ENCODE results near the gene RGPD4. TPM values are rescaled to one million over a fixed set of nuclear protein-coding genes. Genes with fewer than 3 reads are reported as not detected.

The RGPD4 gene
- total RNA-seq, 1 donor from 2014 or later: not detected

GRCh38 chr2:107806901-107807300 is 19.8 kb upstream of the RGPD4 start:
- Histone ChIP-seq H3K27ac (replicated peaks) (no peak overlapping the region), H3K36me3 (no peaks in the 10 kb centered on the region), H3K4me3 (no peak overlapping the region), H3K9me3 (replicated peaks) (no peaks in the 10 kb centered on the region), H3K27me3 (ENCODE audit: low read depth) (no peaks in the 10 kb centered on the region), H3K4me1 (peaks cover 21% of the 10 kb centered on the region)
- DNase-seq: no peak
- TF ChIP-seq, protein P1, sequence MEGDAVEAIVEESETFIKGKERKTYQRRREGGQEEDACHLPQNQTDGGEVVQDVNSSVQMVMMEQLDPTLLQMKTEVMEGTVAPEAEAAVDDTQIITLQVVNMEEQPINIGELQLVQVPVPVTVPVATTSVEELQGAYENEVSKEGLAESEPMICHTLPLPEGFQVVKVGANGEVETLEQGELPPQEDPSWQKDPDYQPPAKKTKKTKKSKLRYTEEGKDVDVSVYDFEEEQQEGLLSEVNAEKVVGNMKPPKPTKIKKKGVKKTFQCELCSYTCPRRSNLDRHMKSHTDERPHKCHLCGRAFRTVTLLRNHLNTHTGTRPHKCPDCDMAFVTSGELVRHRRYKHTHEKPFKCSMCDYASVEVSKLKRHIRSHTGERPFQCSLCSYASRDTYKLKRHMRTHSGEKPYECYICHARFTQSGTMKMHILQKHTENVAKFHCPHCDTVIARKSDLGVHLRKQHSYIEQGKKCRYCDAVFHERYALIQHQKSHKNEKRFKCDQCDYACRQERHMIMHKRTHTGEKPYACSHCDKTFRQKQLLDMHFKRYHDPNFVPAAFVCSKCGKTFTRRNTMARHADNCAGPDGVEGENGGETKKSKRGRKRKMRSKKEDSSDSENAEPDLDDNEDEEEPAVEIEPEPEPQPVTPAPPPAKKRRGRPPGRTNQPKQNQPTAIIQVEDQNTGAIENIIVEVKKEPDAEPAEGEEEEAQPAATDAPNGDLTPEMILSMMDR (IDR thresholded peaks at IDR 0.05; ENCODE audit: borderline replicate concordance): no peak
- intact Hi-C loops (cut with micrococcal nuclease): no loop called here

DNA sequence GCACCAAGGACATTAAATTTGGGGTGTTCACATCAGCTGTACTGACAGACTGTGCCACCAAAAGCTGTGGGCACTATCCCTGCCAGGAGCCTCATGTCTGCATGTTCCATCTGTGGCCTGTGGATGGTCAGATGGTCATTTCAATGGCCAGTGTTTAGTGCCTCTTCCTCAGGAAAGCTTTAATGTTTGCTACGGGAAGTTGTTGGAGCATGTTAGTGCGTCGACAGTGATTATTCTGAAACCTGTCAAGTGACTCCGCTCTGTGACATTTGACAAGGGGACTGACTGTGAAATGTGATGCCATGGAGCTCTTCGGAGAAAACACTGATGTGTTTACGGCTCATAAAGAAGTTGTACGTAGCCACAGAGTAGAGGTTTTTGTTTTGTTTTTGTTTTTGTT is 18.7 kb upstream of the RGPD4 start:
- Histone ChIP-seq H3K9me3 (replicated peaks) (no peaks in the 10 kb centered on the region), H3K27ac (replicated peaks) (no peak overlapping the region)

DNA sequence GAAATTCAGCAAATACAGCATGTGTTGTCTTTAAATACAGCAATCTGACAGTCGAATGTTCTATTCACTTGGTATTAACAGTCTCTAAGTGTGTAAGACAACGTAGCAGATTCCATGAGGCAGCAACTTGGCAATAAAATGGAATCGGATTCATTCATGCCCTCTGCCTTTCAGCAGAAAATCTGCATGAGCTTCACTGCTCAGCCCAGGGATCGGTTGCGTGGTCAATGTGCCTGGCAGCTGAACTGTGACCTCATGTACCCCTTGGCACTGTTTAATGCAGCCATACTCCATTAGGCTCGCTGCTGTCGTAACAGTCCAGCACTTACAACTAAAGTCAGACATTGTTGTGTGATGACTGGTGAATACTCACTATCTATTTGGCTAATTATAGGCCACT is 17.7 kb upstream of the RGPD4 start:
- Histone ChIP-seq H3K36me3 (no peaks in the 10 kb centered on the region), H3K27ac (replicated peaks) (peak overlapping the region; percentile 50), H3K4me3 (no peak overlapping the region), H3K4me1 (peaks cover 21% of the 10 kb centered on the region), H3K27me3 (ENCODE audit: low read depth) (no peaks in the 10 kb centered on the region), H3K9me3 (replicated peaks) (no peaks in the 10 kb centered on the region)
- TF ChIP-seq, protein P1 (IDR thresholded peaks at IDR 0.05; ENCODE audit: borderline replicate concordance): no peak
- DNase-seq: peak; percentile 22
- intact Hi-C loops (cut with micrococcal nuclease): no loop called here

More for the DNA sequence above, 18.7 kb upstream of the RGPD4 start:
- TF ChIP-seq, protein P1 (IDR thresholded peaks at IDR 0.05; ENCODE audit: borderline replicate concordance): no peak
- Histone ChIP-seq H3K4me1 (peaks cover 21% of the 10 kb centered on the region), H3K4me3 (no peak overlapping the region), H3K27me3 (ENCODE audit: low read depth) (no peaks in the 10 kb centered on the region), H3K36me3 (no peaks in the 10 kb centered on the region)
- no peak for DNase-seq
- intact Hi-C loops (cut with micrococcal nuclease): no loop called here

DNA sequence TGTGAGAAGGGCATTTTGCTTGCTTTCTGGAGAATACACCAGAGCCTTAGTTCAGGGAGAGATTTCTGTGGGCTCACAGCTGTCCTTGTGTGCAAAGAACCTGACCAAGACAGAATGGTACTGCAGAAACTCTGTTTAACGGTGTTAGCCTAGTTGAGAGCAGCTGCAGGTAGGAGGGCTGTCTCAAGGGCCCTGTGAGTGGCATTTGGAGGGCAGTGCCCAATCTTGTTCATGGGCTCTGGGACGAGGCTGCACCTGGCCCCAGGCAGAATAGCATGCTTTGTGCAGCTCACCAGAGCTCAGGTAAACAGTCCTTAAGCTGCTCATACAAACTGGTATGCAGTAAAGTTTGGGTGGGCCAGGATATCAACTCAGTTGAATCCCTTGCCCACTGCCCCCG is 16.9 kb upstream of the RGPD4 start:
- Histone ChIP-seq H3K27ac (replicated peaks) (no peak overlapping the region), H3K4me1 (peaks cover 21% of the 10 kb centered on the region), H3K4me3 (no peak overlapping the region), H3K9me3 (replicated peaks) (no peaks in the 10 kb centered on the region), H3K27me3 (ENCODE audit: low read depth) (no peaks in the 10 kb centered on the region), H3K36me3 (no peaks in the 10 kb centered on the region)
- intact Hi-C loops (cut with micrococcal nuclease): no loop called here
- TF ChIP-seq, protein P1 (IDR thresholded peaks at IDR 0.05; ENCODE audit: borderline replicate concordance): no peak
- no peak for DNase-seq

DNA sequence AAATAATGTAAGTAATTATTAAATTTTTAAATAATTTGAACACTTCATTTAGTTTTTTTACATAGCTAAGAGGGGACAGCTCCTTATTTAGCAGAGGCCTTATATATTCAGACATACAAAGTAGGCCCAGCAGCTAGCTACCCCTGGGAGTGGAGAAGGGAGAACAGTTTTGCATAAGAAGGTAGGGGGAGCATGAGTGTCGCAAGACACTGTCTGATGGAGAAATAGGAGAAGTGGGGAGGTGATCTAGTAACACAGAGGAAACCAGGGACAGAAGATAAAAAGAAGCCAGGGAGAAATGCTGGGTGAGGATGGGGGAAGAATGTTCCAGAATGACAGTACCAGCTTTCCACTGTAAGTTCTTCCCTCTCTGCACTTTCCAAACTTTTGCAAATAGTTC is 16.0 kb upstream of the RGPD4 start:
- H3K4me3 ChIP-seq: no peak overlapping the region
- intact Hi-C loops (cut with micrococcal nuclease): no loop called here
- H3K36me3 ChIP-seq: no peaks in the 10 kb centered on the region
- no peak overlapping the region for H3K27ac ChIP-seq (replicated peaks)
- no peaks in the 10 kb centered on the region for H3K9me3 ChIP-seq (replicated peaks)
- H3K4me1 ChIP-seq: peaks cover 21% of the 10 kb centered on the region
- TF ChIP-seq, protein P1 (IDR thresholded peaks at IDR 0.05; ENCODE audit: borderline replicate concordance): no peak
- DNase-seq: no peak
- H3K27me3 ChIP-seq (ENCODE audit: low read depth): no peaks in the 10 kb centered on the region

DNA sequence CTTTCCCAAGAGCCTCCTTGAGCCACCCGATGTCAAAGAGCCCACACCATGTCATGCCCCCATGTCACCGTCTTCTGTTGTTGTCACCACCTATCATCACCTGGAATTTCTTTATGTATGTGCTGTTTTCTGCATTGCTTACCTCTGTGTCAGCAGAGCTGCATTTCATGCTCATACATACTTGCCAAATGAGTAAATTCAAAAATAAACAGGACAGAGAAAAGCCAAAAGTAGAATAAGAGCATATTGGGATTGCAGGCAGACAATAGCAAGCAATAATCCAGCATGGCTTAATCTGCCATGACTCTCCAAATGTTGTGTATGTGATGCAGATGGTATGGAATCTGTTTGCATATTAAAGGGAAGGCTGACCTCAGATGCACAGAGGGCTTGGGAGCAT is 15.3 kb upstream of the RGPD4 start:
- Histone ChIP-seq H3K4me3 (no peak overlapping the region), H3K27me3 (ENCODE audit: low read depth) (no peaks in the 10 kb centered on the region), H3K9me3 (replicated peaks) (no peaks in the 10 kb centered on the region), H3K4me1 (peaks cover 20% of the 10 kb centered on the region), H3K27ac (replicated peaks) (no peak overlapping the region), H3K36me3 (no peaks in the 10 kb centered on the region)
- TF ChIP-seq, protein P1 (IDR thresholded peaks at IDR 0.05; ENCODE audit: borderline replicate concordance): no peak
- intact Hi-C loops (cut with micrococcal nuclease): no loop called here
- DNase-seq: no peak
